ENCODE data around the gene APOBEC3H.

The APOBEC3H gene

DNA sequence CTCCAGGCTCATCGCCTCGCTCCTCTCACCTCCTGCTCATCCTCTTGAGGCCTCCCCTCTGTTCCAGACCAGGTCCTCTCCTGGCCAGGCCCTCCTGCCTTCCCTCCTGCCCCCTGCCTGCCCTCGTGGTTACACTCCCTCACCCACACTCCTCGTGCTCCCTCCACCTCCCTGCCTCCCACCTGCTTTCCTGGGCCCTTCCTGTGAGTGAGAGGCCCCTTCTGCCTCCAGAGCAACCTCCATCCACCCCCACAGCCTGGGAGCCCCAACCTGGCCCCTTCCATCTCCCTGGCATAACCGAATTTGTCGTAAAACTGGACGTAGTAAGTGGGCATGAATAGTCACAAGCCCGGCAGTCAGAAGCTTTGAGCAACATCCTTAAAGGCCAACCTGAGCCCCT is 15.4 kb upstream of the APOBEC3H start:
- DNase-seq = no peak

DNA sequence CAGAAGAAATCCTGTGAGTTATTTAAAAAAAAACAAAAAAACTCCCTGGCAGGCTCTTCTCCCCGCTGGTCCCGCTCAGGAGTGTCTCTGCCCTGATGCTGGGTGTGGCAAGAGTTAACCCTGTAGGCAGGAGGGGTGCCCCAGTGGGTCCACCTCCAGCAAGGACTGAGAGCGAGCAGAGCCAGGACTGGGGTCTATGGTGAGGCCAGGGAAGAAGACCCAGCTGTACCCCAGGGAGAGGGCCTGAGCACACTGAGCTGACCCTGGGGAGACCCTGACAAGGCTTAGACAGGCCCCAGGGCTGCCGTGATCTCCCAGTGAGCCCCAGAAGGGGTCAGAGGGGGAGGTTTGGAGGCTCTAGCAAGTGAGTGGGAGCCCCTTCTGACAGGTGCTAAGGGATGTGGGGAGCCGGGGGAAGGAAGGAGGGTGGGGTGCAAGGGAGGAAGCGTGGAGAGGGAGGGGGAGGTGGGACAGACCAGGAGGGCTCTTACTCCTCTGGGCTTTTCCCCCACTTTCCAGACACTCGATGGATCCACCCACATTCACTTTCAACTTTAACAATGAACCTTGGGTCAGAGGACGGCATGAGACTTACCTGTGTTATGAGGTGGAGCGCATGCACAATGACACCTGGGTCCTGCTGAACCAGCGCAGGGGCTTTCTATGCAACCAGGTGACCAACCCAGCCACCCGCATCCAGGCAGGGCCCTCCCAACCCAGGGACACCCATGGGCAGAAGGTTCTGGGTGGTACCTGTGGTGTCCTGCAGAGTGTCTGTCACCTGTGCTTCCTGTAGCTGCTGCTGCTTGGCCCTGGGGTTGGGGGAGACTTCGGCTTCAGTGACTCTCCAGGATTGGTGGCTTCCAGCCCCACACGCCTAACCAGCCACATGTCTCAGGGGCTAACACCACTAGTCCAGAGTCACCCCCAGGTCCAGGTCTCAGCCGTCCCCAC is 13.6 kb upstream of the APOBEC3H start:
- no peak for DNase-seq

DNA sequence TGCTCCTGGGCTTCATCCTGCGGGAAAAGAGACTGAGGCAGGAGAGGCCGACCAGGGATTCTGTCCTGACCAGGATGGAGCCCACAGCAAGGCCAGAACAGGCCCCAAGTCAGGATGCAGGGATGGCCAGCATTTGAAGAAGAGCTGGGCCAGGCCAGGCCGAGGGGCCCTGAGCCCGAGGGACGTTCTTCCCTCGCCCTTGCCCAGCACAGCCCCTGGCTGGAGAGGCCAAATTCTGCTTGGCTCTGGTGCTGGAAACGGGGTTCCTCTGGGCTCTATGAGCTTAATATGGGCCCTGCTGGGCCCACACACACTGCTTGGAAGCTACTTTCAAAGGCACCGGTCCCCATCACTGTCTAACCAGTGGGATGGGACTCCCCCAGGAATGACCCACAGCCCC is 12.4 kb upstream of the APOBEC3H start:
- DNase-seq = no peak

DNA sequence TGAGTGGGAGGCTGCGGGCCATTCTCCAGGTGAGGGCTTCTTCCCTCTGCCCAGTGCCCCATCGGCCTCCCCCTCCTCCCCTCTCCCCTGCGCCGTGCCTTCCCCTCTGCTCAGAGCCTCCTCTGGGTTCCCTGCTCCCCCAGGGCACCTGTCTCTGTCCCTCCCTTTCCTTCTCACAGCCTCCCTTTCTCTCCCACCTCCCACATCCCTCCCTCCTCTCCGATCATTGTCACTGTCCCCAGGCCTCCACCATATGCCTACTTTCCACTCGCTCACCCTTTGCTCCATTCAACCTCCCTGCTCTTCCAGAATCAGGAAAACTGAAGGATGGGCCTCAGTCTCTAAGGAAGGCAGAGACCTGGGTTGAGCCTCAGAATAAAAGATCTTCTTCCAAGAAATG is 9.9 kb upstream of the APOBEC3H start:
- no peak for DNase-seq

DNA sequence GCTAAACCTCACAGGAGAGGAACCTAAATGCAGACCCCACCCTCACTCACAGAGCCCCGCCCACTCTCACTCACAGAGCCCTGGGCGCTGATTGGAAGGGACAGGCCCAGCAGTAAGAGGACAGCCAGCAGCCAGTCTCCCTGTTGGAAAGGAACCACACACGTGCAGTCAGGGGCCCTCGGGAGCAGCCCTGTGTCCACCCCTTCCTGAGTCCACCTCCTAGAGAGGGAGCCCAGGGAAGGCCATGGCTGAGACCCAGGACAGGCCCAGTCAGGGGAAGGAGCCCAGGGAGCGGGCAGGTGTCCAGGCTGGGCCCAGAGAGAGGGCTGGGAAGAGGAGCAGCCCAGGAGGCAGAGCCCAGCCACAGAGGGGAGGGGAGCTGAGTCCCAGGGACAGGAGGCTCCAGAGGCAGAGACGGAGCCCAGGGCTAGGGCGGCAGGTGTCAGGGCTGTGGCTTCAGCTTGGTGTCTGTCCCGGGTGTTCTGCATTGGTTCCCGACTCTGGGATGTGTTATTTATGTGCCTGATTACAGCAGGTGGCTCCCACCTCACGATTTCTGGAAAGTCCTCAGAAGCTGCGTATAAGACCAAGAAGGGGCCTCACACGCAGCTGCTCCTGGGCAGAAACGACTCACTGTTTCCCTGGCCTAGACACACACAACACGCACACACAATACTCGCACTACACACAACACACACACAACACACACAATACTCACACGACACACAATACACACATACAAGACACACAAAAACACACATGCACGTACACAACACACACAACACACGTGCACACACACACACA is 9.0 kb upstream of the APOBEC3H start:
- DNase-seq = no peak

DNA sequence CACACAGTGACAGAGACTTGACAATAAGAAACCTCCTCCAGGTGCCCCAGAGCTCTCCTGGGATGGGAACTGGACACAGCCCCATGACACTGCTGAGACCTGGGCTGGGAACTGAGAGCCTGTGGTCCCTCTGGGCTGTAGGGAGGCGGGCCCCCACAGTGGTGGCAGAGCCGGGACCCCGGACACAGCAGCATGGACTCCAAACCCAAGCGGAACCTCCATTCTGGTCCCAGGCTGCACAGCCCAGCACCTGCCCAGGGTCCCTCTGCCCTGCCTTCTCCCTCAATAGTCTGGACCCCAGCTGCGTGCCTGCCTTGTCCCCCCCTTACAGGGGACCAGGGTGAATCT is 8.4 kb upstream of the APOBEC3H start:
- DNase-seq = no peak

DNA sequence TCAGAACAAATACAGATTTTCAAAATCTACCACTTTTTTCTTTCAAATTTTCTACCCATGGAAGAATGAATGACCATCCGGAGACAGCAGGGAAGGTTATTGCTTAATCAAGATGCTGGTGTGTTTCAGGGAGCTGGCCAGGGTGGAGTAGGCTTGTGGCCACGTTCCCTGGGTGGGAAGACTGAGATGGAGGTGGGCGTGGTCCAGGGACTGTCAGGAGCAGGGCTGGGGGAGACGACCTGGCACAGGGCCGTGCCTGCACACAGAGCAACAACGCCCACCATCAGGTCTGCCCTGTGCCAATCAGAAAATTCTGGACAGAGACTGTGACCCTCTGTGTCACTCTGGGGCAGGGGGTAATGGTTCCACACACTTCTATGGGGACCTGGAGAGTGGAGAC is 7.1 kb upstream of the APOBEC3H start:
- no peak for DNase-seq

DNA sequence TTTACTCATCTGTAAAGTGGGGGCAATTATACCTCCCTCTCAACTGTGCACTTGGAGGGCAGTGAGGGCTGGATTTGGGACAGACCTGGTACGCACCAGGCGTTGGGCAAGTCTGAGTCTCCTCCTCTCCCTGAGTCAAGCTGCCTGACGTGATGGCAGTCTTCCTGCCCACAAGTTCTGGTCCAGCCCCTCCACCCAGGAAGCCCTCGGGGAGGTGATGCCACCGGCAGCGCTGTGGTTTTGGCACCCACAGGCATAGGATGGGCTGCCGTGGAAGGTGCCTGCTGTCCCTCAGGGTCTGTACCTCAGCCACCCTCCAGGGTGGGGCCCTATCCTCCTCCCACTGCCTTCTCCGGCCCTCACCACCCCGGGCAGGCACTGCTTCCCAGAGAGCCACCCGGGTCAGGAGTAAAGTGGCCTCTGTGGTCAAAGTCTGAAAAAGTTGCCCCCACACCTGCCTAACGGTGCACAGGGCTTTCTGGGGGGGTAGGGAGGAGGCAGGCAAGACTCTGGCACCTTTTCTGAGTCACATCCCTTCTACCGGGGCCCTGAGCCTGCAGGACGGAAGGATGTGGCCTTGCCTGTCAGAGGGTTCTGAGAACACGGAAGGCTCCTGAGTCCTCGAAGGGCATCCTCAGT is 6.5 kb upstream of the APOBEC3H start:
- DNase-seq = peak; percentile 73 to 77

DNA sequence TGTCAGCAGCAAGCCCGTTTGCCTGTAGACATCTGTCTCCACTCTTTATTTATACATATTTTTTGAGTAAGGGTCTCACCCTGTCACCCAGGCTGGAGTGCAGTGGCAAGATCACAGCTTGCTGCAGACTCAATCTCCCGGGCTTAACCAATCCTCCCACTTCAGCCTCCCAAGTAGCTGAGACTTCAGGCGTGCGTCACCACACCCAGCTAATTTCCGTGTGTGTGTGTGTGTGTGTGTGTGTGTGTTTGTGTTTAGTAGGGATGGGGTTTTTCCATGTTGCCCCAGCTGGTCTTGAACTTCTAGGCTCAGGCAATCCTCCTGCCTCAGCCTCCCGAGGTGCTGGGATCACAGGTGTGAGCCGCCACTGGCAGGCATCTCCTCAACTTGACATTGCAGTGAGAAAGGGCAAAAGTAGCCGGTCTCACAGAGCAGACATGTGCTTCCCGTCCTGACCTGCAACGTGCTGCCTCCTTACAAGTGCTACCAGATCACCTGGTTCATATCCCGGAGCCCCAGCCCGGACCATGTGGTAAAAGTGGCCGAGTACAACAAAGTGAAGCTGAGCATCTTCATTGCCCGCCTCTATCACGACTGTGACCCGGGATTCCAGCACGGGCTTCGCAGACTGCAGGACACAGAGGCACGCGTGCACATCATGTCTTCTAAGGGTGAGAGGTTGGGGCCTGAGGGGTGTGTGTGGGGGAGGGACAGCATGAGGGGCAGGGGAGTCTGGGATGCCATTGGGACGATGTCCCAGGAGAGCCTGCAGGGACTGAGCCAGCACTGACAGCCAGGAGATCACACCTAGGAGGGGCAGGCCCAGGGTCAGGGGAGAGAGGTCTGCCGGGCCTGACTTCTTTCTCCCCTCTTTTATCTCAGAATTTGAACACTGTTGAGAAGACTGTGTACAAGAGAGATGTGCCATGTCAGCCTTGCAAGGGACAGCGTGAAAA is 5.6 kb upstream of the APOBEC3H start:
- DNase-seq = no peak

DNA sequence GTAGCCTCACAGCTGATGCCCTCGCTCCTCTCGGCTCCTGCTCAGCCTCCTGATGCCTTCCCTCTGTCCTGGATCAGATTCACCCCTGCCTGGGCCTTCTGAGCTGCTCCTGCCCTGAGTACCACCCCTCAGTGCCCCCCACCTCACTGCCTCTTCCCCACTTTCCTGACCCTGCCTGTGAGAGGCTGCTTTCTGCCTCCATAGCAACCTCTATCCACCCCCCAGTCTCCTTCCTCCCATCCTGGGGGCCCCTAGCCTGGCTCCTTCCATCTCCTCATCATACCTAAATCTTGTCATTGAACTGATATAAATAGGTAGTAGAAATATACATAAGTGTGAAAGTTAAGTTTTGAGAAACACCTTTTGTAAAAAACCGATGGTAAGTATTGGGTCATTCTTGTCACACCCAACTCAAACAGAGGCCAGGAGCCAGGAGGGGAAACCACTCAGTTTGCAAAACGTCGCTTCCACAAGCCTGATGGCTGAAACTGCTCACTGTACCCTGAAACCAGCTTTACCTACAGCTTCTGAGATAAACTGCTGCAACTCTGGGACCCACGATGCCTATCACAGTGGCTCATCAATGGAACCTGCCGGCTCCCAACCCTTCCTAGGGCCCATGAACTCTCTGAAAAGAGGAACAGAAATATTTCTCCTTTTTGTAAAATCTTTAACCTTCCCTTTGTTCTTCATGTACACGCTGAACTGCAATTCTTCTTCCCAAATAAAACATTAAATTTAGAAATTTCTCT is 4.8 kb upstream of the APOBEC3H start:
- DNase-seq = no peak

DNA sequence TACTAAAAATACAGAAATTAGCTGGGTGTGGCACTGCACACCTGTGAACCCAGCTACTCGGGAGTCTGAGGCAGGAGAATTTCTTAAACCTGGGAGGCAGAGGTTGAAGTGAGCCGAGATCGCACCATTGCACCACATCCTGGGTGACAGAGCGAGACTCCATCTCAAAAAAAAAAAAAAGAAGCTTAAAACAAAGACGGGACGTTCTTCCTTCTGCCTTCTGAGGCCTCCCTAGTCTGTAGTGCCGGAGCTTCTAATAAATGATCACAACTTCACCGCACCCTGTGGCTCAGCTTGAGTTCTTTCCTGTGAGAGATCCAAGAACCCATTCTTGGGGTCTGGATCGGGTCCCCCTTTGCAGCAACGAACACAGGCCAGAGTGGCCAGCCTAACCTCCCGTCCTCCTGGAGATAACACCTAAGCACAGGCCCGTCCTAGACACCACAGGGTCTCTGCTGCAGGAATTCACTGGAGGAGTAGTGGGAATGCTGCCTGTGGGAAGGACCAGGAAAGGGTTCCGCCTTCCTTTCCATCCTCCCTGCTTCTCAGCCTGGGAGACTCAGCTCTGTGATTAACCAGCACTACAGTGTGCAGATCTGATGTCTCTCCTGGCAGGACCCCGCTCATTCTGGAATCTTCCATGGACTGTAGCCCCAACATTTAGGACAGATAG is 2.2 kb upstream of the APOBEC3H start:
- DNase-seq = no peak

DNA sequence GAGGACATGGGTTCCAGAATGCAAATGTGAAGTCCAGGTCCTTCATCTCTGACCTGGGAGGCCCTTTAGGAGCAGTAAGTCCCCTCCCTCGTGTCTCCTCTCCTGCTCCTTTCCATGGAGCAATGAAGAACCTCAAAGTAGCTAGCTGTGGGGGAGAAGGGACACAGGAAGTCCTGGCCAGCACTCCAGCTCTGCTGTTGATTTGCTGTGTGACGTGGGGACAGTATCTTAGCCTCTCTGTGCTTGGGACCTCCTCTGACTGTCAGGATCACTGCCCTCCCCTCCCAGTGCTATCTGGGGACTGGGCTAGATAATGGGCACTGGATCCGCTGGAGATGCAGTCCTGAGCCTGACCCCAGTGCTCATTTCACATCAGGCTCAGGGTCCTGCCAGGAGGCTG is 1.1 kb upstream of the APOBEC3H start:
- DNase-seq = no peak

DNA sequence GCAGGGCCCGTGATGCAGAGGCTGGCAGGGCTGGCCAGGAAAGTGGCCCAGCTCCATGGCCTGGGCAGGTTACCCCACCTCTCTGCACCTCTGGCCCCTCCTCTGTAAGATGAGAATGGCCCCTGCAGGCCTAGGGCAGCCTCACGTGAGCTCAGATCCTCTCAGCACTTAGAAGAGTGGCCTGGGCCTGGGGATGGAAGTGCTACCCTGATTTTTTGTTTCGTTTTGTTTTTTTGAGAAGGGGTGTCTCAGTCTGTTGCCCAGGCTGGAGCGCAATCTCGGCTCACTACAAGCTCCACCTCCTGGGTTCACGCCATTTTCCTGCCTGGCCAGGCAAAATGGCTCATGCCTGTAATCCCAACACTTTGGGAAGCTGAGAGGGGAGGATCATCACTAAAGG is 982 bp downstream of the APOBEC3H start:
- no peak for DNase-seq

DNA sequence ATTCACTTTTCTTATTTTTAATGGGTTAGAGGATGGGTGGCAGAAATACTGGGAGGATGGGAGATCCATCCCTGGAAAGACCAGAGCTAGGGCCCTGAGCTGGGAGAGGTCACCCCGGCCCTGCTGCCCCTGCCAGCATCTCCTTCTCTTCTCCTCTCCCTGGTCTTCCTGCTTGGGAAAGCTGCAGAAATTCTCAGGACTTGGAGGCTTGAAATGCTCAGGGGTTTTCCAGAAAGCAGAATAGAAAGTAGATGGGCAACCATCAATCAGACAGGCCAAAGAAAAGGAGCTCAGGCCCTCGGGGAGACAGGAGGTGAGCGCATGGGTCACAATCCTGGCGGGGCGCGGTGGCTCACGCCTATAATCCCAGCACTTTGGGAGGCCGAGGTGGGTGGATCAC is 1.5 kb downstream of the APOBEC3H start:
- DNase-seq = no peak

DNA sequence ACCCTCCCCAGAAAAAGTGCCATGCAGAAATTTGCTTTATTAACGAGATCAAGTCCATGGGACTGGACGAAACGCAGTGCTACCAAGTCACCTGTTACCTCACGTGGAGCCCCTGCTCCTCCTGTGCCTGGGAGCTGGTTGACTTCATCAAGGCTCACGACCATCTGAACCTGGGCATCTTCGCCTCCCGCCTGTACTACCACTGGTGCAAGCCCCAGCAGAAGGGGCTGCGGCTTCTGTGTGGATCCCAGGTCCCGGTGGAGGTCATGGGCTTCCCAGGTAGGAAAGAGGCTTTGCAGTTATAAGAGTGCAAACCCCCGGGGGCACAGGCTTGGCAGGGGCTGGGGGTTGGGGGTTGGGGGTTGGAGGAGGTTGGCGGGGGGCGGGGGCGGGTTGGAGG is 4.2 kb downstream of the APOBEC3H start:
- no peak for DNase-seq

DNA sequence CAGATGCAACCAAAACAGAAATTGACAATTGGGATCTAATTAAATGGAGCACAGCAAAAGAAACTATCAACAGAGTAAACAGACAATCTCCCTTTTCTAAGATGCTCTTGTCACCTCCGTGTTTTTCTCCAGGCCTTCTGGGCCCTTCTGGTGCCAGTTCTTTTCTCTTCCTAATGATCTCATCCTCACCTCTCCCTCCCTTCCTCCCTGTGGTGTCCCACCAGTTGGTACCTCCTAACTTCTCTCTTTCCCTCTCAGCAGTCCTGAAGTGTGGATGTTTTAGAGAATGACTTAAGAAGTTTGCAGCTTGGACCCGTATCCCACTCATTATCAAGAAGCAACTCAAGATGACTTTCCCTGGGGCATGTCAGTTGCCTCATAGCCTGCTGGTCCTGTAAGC is 6.4 kb downstream of the APOBEC3H start:
- DNase-seq = no peak

DNA sequence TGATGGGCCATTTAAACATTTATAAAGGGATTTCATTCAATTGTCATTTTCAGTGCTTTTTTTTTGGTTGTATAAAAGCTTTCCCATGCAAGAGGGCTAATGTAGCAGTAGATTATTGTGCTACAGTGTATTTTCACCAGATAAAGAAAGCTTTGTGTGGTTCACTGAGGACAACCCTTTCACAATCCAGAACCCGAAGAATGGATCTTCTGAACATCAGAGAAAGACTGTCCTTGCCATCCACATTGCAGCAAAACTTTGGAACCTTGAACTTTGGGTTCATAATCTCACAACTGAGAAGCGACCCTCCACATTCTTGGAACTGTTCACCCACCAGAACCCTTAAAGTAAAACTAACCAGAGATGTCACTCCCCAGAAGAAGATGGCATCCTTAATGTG is 9.3 kb downstream of the APOBEC3H start:
- no peak for DNase-seq

DNA sequence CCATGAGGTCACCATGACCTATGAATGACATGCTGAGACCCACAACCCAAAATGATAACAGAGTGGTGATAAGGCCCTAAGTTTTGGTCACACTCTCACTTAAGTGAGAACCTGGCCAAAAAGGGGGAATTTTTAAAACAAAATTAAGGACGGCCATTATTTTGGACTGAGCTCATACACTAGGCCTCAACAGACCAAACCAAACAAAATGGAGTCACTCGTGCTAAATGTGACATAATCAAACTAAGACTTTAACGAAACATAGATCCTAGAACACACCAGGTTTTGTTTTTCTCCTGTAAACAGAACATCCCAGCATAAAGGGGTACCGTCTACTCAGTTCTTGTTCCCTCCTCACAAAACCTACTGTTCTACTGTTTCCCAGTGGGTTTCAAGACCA is 11.4 kb downstream of the APOBEC3H start:
- no peak for DNase-seq

DNA sequence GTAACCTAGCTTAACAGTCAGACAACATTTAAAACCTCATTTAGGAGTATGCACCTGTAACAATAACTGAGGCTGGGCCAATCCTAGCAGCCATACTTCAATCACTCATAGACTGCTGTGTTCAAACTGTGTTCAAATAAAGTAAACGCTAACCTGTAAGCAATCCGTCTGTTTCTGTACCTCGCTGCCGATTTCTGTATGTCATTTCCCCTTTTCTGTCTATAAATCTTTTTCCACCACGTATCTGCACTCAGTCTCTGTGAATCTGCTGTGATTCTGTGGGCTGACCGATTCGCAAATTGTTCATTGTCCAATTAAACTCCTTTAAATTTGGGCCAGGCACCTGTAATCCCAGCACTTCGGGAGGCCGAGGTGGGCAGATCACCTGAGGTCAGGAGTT is 12.3 kb downstream of the APOBEC3H start:
- DNase-seq = no peak

DNA sequence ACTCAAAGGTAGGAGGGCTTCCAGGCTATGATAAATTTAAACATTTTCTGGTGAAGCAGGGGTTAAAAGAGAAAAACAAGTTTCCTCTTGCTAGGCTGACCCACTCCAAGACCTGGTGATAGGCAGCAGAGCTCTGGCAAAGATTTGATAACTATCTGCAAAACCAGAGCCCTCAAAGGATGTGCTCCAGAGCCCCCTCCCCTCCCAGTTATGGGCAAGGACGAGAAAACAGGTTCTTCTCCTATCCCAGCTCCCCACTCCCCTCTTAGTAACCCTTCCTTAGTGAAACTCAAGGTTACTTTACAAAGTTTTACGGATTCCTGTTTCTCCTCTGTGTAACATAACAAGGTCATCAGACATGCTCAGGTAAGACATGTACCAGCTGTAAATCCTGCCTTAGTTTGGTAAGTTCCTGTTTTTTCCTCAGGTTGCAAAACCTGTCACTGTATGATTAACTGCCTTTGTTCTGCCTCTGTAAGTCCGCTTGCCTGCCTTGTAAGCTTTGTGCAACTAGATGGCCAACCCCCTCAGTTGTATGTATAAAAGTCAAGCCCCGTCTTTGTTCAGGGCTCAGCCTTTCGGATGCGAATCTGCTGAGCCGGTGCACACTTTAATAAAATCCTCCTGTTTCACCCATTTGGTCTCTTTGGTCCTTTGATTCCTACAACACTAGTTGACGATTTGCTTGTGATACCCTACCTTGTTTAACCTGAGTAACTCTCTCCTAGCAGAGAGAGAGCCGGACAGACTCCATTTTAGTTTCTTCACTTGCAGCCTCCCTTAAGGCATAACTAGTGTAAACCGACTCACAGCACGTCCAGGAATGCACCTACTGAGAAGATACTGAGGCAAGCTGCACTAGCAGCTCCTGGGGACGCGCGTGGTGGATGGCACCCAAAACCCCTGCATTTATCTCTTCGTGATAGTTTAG is 13.9 kb downstream of the APOBEC3H start:
- DNase-seq = no peak
